GM03348 (cell line): ENCODE results near the gene TMEM101.
"Not testable (repeated sequence)": the region's sequence is repeated elsewhere in the genome, so short reads cannot be mapped to it uniquely, and the experiment has no call there.

ENCODE experiments used
- DNase-seq: peaks from one replicate; pipeline ENCODE4 v3.0.0; 2012; ENCODE audit warnings: low spot score

The TMEM101 gene

DNA sequence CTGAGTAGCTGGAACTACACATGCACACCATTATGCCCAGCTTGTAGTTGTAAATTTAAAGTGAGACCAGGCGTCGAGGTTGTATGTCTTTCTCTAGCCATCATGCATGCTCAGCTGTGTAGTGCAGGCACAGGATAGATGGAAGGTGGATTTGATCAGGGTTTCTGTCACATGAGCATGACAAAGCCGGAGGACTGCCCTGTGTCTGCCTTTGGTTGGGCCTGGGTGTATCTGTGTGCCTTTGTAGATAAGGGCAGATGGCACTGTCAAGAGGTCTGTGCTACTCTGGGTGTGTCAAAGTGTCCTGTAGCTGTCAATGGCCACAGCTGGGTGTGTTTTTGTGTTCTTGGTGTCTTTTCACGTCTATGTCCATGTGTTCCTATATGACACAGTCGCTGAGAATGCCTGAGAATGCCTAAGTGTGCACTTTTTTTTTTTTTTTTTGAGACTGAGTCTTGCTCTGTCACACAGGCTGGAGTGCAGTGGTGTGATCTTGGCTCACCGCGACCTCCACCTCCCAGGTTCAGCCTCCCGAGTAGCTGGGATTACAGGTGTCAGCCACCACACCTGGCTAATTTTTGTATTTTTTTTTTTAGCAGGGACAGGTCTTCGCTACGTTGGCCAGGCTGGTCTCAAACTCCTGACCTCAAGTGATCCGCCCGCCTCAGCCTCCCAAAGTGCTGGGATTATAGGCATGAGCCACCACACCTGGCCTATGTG is 14.5 kb downstream of the TMEM101 start:
- DNase-seq: no peak

DNA sequence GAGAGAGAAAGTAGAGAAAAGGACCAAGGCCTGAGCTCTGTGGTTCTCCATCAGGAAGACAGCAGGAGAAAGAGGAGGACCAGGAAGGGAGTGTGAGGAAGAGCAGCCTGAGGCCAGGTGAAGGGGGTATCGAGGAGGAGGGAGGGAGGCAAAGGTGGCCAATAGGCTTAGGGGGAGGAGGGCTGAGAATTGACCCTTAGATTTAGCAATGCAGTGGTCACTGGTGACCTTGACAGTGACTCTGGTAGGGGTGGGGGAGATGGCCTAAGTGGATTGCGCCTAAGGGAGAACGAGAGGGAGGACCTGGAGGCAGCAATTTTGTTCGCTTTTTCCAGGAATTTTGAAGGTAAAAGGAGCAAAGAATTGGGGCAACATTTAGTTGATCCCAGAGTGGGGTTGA is 15.7 kb downstream of the TMEM101 start:
- DNase-seq: no peak

DNA sequence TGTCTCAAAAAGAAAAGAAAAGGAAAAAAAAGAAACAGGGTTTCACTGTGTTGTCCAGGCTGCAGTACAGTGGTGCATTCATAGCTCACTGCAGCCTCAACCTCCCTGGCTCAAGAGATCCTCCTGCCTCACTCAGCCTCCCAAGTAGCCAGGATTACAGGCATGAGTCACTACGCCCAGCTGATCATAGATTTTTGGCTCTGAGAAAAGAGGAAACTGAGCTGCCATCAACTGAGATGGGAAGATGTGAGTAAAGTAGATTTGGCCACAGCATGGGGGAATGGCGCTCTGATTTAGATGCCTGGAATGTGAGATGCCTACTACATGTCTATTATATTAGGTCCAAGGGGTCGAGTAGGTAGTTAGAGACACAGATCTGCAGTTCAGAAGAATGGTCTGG is 16.2 kb downstream of the TMEM101 start:
- no peak for DNase-seq

DNA sequence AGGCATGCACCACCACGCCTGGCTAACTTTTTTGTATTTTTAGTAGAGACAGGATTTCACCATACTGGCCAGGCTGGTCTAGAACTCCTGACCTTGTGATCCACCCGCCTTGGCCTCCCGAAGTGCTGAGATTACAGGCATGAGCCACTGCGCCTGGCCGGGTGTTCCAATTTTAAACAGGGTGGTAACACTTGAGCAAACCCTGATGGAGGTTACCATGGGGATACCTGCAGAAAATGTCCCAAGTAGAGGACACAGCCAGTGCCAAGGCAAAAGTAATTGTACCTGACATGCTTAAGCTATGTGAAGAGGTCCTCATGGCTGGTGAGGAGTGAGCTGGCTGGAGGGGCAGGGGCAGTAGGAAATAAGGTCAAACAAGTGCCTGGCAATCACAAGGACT is 17.6 kb downstream of the TMEM101 start:
- not testable (repeated sequence) for DNase-seq

DNA sequence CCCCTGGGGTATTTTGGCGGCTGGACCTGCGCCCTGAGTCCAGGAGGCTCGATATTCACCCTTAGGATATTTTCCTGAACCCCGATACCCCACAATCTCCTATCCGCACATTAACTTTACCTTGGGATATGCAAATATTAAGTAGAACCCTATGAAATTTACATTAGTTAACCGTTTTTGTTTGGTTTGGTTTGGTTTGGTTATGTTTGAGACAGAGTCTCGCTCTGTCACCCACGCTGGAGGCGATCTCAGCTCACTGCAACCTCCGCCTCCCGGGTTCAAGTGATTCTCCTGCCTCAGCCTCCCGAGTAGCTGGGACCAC is 19.7 kb downstream of the TMEM101 start:
- no peak for DNase-seq

DNA sequence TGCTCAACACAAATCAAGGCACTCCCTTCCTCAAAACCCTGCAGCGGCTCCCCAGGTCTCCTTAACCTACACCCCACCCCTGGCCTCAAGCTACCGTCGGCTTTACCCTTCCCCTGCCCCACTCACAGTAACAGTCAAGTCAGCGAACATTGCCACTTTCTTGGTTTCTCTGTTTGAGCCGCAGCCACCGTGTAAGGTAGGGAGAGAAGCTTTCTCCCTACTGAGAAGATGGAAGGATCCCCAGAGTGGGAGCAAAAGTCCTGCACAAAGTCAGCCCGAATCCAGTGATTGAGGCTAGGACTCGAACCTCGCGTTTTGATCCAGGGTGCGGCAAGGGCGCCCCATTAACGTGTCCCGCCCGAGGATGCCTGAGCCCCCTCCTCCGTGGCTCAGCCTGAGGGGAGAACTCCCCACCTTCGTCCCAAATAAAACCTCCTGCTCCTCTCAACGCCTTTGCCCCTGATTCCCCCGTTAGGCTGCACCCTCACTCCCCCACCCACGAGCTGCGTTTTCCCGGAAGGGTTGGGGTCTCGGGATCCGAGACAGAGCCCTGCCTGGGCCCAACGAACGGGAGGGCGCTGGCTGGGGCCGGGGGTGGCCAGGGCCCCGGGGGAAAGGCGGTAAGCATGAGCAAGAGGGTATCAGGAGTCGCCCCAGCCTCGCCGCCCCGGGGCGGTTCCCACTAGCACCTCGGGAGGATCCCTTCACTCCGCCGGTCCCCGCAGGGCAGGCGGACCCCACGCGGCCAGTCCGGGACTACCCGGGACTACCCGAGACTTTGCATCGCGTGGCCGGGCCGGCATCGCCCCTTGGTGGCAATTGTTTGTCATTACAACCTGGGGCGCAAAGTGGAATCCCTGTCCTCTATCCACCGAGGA is 20.3 kb downstream of the TMEM101 start:
- peak; percentile 91 for DNase-seq

DNA sequence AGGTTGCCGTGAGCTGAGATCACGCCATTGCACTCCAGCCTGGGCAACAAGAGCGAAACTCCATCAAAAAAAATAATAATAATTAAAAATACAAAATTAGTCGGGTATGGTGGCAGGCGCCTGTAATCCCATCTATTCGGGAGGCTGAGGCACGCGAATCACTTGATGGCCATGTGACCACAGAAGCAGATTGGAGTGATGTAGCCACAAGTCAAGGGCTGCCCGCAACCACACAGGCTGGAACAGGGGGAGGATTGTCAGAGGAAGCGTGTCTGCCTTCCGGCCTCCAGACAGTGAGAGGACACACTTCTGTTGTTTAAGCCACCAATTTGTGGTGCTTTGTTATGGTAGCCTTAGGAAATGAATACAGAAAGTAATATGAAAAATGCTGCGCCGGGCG is 22.1 kb downstream of the TMEM101 start:
- no peak for DNase-seq

DNA sequence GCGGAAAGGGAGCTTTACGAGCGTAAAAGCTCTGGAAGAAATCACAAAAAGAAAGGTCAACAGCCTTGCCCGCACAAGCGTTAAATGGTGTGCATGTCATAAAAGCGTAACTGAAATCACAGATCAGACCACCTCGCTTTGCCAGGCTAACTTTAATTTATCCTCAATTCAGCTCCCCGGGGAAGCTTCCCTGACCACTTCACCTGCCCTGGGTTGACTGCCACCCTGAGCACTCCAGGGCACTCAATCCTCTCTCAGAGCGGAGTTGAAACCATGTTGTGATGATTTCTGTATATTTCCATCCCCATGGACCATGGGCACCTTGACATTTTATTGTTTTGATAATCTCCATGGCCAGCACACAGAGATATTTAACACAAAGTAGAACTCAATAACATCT is 26.5 kb downstream of the TMEM101 start:
- no peak for DNase-seq

DNA sequence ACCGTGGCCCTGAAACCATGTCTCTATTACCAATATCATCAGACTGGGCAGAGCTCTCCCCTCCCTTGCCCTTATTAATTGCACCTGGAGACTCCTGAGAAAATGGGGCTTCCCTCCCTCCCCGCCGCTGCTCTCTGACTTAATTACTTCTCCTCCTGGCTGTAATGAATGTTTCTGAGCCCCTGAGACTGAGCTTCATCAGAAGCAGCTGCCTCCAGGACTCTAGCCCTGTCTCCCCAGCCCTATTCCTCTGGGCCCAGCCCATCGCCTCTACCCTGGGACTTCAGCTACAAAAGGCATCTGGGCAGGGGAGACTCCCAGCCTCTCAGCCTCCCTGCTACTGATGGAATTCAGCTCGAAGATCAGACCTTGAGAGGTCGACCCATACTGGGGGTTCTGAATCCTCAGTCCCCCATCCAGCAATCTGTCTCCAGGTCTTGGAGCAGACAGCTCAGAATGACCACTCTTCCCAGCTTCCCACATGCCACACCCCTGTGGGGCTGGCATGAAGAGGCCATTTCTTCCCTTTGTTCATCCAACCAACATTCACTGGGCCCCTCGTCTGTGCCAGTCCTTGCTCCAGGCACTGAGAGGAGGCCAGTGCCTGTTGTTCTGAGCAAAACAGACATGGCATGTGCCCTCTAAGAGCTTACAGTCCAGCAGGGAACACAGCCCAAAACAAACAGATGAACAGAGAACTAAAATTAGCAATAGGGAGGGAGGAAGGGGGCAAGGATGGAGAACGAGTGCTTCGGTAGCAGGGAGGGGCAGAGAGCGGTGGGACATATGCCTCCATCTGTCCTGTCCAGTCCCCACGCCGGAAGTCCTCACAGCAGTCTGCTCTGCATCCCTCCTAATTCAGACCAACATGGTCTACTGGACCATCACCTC is 27.4 kb downstream of the TMEM101 start:
- no peak for DNase-seq

DNA sequence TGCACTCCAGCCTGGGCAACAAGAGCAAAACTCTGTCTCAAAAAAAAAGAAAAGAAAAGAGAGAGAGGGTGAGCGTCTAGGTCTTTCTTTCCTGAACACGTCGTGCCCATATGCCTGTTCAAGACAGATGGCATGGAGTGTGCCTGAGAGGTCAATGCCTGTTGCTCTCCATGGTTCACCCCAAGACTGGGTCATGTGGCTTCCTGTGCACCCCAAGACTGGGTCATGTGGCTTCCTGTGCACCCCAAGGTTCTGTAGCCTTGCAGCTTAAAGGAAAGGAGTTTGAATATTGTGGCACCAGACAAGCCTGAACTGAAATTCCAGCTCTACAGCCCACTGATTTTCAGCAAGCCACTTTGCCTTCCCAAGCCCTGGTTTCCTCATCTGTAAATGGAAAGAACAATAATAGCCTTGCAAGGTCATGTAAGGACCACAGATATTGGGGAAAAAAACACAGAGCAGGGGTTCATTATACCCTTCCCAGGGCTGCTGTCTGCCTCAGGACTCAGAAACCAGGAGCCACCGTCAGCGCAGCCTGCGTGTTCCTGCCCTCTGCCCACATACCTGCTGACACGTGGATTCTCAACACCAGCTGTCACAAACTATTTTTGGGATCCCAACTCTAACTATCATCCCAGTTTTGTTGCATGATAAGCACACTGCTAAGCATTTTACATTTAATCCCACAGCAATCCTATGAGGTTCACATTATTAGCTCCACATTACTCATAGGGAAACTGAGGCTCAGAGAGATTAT is 28.4 kb downstream of the TMEM101 start:
- DNase-seq: no peak

DNA sequence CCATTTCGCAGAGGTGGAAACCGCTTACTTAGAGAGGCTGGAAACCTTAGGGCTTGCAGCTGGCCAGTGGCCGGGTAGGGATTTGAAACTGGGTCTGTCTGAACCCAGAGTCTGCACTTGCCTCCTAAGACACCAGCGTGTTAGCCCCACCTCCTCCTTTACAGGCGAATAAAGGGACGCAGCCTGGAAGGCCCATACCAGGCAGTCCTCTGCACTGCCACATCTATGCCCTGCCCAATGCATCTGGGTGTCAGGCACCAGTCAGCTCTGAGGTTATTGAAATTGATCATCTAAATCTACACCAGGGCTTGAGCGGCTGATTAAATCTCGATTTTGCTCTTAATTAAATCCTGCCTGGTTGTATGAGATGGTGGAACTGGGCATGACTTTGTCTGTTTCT is 30.2 kb downstream of the TMEM101 start:
- DNase-seq: no peak

DNA sequence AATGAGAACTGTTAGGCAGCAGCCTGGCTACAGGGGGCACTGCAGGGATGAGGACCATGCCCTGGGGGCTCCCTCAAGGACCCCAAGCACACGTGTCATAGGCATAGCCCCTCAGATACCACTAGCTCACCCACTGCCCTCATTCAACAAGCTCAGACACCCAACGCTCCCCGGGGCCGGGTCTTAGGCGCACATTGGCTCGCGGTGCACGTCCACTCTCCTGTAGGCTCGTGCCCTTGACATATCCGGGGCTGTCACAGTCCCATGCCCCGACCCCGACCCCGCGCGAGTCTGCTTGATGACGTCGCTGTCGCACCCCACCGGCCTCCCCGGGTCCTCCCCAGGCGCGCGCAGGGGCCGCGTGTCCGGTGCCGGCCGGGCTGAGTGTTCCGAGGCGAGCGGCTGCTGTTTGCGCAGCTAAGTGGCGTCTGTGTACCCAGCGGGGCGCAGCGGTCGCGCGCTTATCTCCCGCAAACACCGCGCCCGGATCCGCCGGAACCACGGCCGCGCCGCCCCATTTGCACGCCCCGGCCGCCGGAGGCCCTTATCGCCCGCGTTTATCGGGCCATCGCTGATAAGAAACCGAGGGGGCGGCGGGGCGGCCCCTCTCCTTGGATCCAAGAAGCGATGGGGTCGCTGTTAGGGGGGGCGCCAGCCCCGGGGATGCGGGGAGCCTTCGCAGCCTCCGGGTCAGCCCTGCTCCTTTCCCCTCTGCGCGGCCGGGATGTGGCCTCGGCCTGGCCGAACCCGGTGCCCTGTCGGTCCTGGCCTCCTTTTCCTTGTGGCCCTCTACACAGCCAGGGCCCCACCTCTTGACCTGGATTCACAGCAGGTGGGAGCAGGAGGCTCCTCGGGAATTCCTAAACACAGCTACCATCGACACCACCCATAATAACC is 31.0 kb downstream of the TMEM101 start:
- peak; percentile 42 for DNase-seq

DNA sequence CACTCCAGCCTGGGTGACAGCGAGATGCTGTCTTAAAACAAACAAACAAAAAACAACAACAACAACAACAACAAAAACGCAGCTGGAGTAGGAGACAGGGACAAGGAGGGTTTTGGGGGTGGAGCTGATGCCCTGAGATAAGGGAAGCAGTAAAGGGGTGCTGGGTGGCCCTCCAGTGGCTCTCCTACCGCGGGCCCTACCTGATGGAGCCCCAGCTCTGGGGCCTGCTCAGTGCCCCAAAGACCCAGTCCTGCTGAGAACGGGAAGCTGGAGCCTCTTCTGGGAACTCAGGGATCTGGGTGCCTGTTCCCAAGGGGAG is 31.6 kb downstream of the TMEM101 start:
- DNase-seq: no peak

DNA sequence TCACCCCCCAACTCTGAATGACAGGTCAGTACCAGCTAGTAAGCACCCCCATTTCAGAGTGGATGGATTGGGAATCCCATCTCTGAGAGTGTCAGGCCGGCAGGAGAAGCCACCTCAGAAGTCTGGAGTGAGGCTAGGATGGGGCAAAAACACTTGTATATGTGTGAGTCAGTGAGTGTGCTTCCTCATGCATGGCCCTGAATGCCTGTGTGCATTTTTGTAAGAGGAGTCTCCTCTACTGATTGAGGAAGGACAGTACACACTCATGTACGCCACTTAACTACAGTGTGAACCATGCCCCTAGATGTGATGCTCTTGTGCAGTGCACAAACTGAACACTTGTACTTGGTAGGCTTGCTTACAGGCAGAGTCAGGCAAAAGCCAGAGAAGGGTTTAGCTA is 32.6 kb downstream of the TMEM101 start:
- no peak for DNase-seq

DNA sequence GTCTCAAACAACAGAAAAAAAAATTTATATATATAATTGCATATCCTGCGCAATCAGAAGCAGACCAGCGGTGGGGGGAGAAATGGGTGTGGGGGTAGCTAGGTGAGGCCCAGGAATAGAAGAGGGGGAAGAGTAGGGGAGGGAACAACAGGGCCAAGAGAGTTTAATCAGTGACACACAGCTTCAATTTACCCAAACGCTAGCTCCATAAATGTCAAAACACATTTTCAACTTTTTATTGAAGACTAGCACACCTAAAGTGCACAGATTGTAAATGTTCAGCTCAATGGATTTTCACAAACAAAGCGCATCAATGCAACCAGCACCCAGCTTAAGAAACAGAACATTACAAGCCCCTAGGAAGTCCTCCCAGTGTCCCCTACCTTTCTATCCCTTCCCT is 35.1 kb downstream of the TMEM101 start:
- DNase-seq: no peak

DNA sequence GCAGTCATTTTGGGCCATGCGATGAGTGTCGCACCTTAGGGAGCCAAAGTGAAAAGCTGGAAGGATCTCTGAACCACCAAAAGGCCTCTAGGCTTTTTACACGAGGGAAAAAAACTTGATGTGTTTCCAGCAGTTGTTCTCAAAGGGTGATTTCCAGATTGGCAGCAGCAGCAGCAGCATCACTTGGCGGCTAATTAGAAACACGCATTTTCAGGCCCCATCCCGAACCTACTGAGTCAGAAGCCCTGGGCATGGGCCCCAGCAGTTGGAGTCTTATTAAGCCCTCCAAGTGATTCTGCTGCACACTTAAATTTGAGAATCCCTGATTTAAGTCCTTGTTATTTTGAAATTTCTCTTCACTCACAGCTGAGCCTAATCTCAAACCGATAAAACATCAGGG is 35.8 kb downstream of the TMEM101 start:
- DNase-seq: no peak

DNA sequence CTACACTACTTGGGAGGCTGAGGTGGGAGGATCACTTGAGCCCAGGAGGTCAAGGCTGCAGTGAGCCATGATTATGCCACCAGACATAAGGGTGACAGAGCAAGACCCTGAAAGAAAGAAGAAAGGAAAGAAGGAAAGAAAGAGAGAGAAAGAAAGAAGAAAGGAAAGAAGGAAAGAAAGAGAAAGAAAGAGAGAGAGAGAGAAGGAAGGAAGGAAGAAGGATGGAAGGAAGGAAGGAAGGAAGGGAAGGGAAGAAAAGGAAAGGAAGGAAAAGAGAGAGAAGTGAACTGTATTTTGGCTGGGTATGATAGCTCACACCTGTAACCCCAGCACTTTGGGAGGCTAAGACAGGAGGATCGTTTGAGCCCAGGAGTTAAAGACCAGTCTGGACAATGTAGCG is 36.7 kb downstream of the TMEM101 start:
- DNase-seq: no peak

DNA sequence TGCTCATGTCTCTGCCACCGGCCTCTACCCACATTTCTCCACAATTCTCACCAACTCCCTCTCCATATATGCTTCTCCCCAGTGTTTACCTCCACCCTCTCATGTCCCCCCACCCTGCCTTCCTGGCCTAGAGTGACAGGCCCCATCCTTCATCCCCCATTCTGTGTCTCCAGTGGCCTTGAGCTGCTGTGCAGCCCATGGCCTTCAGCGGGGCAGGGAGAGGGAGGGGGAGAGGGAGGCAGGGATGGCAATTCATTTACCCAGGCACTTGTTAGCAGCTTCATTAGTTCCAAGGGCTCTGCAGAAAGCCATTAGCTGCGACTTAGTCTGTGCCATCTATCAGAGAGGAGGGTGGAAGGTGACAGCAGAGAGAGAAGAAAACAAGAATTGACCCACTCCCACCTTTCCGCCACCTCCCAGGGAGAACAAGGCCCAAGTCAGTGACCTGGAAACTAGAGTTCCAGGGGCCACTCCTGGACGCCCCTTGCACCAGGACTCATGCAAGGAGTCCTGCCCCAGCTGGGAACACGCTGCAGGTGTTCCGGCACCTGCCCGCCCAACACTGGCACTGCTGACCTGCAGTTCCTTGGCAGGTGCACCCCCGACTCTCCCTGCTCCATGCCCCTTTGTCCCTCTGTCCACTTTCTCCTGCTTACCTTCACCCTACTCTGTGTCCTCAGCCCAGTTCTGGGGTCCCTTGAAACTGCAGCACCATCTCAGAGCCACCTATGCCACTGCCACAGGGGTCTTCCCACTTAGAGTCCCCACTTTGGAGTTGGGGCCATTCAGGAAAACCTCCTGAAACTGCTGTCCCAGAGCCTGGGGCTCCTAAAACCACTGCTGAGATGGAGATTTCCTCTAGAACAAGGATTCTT is 37.6 kb downstream of the TMEM101 start:
- no peak for DNase-seq

DNA sequence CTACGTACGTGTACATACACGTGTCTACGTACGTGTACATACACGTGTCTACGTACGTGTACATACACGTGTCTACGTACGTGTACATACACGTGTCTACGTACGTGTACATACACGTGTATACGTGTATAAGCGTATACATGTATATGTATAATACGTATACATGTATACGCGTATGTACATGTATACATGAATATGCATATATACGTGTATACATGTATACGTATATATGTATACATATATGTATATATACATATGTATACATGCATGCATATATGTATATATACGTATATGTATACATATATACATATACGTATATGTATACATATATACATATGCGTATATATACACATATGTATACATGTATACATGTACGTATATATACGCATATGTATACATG is 38.9 kb downstream of the TMEM101 start:
- no peak for DNase-seq
